Mesothelial cell of epicardium (in vitro differentiated cells): ENCODE data around the gene ACAD8. TPM values are rescaled to one million over a fixed set of nuclear protein-coding genes. Genes with fewer than 3 reads are reported as not detected.
"Not testable (repeated sequence)": the region's sequence is repeated elsewhere in the genome, so short reads cannot be mapped to it uniquely, and the experiment has no call there.

Experiments used
- DNase-seq, 2 experiments: peaks; one replicate each; pipeline ENCODE4 v3.0.0; 2021; ENCODE audit warnings: low spot score in 2 of 2; ENCODE audit not compliant: unreplicated experiment in 2 of 2
- H3K27ac Mint-ChIP-seq: 2 replicates; pipeline ENCODE4 v1.8.0; 2021; ENCODE audit warnings: mixed read lengths
- H3K27me3 Mint-ChIP-seq: 2 replicates; pipeline ENCODE4 v1.8.0; 2021; ENCODE audit warnings: low read depth, mixed read lengths
- H3K36me3 Mint-ChIP-seq: 2 replicates; pipeline ENCODE4 v1.8.0; 2021; ENCODE audit warnings: mixed read lengths
- H3K4me1 Mint-ChIP-seq: 2 replicates; pipeline ENCODE4 v1.8.0; 2021; ENCODE audit warnings: mixed read lengths
- H3K4me3 Mint-ChIP-seq: 2 replicates; pipeline ENCODE4 v1.8.0; 2021; ENCODE audit warnings: mild to moderate bottlenecking, moderate library complexity, mixed read lengths
- H3K9me3 Mint-ChIP-seq: 2 replicates; pipeline ENCODE4 v1.8.0; 2021; ENCODE audit warnings: mixed read lengths
- CTCF ChIP-seq: fragments of 200-600 bp; sonication (generic); IDR thresholded peaks from one replicate; pipeline ENCODE4 v1.5.0; 2021; ENCODE audit warnings: antibody characterized with exemption; ENCODE audit not compliant: unreplicated experiment
- total RNA-seq: library from RNA; stranded (reverse); gene quantifications from 3 replicates; pipeline ENCODE4 v1.2.1, GENCODE V29; 2021

The ACAD8 gene
- total RNA-seq, 1 donor from 2014 or later = 23.1 TPM

- H3K4me3 Mint-ChIP-seq = no peak overlapping the region
- no peaks in the 10 kb centered on the region for H3K9me3 Mint-ChIP-seq
- peaks cover 17% of the 10 kb centered on the region for H3K36me3 Mint-ChIP-seq
- TF ChIP-seq CTCF = no peak
- H3K27ac Mint-ChIP-seq = no peak overlapping the region
- DNase-seq = no peak
- no peaks in the 10 kb centered on the region for H3K27me3 Mint-ChIP-seq
- H3K4me1 Mint-ChIP-seq = peaks cover 16% of the 10 kb centered on the region
Observed at GRCh38 chr11:134248910-134249480, 4.4 kb upstream of the ACAD8 start.

- no peaks in the 10 kb centered on the region for H3K9me3 Mint-ChIP-seq
- H3K4me1 Mint-ChIP-seq = peaks cover 19% of the 10 kb centered on the region
- H3K4me3 Mint-ChIP-seq = no peak overlapping the region
- H3K27ac Mint-ChIP-seq = no peak overlapping the region
- TF ChIP-seq CTCF = no peak
- DNase-seq = no peak
- peaks cover 9% of the 10 kb centered on the region for H3K36me3 Mint-ChIP-seq
- no peaks in the 10 kb centered on the region for H3K27me3 Mint-ChIP-seq
Observed at GRCh38 chr11:134250246-134250645, 3.1 kb upstream of the ACAD8 start.

- Mint-ChIP-seq H3K36me3 (peaks cover 9% of the 10 kb centered on the region), H3K9me3 (no peaks in the 10 kb centered on the region), H3K27ac (no peak overlapping the region), H3K4me3 (no peak overlapping the region), H3K27me3 (no peaks in the 10 kb centered on the region), H3K4me1 (peaks cover 19% of the 10 kb centered on the region)
- no peak for DNase-seq
- no peak for TF ChIP-seq CTCF
Observed at GRCh38 chr11:134250675-134251074, 2.7 kb upstream of the ACAD8 start.

GRCh38 chr11:134252346-134253187 lies 801 bp upstream of the ACAD8 start:
- H3K27me3 Mint-ChIP-seq = no peaks in the 10 kb centered on the region
- peak overlapping the region; percentile 92 for H3K4me3 Mint-ChIP-seq
- peak in 1 of 2 experiments; percentile 46 for DNase-seq
- H3K9me3 Mint-ChIP-seq = no peaks in the 10 kb centered on the region
- H3K36me3 Mint-ChIP-seq = peaks cover 9% of the 10 kb centered on the region
- peaks cover 19% of the 10 kb centered on the region for H3K4me1 Mint-ChIP-seq
- no peak for TF ChIP-seq CTCF
- H3K27ac Mint-ChIP-seq = peak overlapping the region; percentile 18

- H3K36me3 Mint-ChIP-seq = peaks cover 6% of the 10 kb centered on the region
- H3K4me3 Mint-ChIP-seq = peak overlapping the region; percentile 92
- H3K9me3 Mint-ChIP-seq = no peaks in the 10 kb centered on the region
- no peaks in the 10 kb centered on the region for H3K27me3 Mint-ChIP-seq
- no peak for TF ChIP-seq CTCF
- no peak overlapping the region for H3K27ac Mint-ChIP-seq
- DNase-seq = no peak
- H3K4me1 Mint-ChIP-seq = peaks cover 19% of the 10 kb centered on the region
Observed at GRCh38 chr11:134254433-134255183, 1.2 kb downstream of the ACAD8 start.

GRCh38 chr11:134255184-134255561 lies 1.8 kb downstream of the ACAD8 start:
- not testable (repeated sequence) for DNase-seq, H3K9me3 Mint-ChIP-seq, H3K4me3 Mint-ChIP-seq, H3K27me3 Mint-ChIP-seq, H3K27ac Mint-ChIP-seq, H3K36me3 Mint-ChIP-seq
- peaks cover 19% of the 10 kb centered on the region for H3K4me1 Mint-ChIP-seq
